DMS 273 treated with DMSO at 0.1 percent for 48 hours (cell line): ENCODE measurements around the gene NOTCH2.

Experiments used
- DNase-seq: peaks from one replicate; lab custom pipeline; 2025; lab: John Stamatoyannopoulos, UW

The NOTCH2 gene

GRCh38 chr1:119874186-119874585 is 195.3 kb downstream of the NOTCH2 start:
- DNase-seq = no peak

GRCh38 chr1:119873135-119874015 is 196.1 kb downstream of the NOTCH2 start:
- no peak for DNase-seq

GRCh38 chr1:119871881-119872280 is 197.6 kb downstream of the NOTCH2 start:
- no peak for DNase-seq

GRCh38 chr1:119870917-119871596 is 198.4 kb downstream of the NOTCH2 start:
- peak; percentile 17 for DNase-seq

GRCh38 chr1:119869995-119870394 is 199.5 kb downstream of the NOTCH2 start:
- DNase-seq = no peak

GRCh38 chr1:119868176-119868575 is 201.3 kb downstream of the NOTCH2 start:
- DNase-seq = no peak

- no peak for DNase-seq
Measured at GRCh38 chr1:119866451-119866850, 203.0 kb downstream of the NOTCH2 start.

GRCh38 chr1:119865627-119866026 is 203.8 kb downstream of the NOTCH2 start:
- DNase-seq = no peak

- no peak for DNase-seq
Measured at GRCh38 chr1:119862276-119862675, 207.2 kb downstream of the NOTCH2 start.
